Kidney (tissue), 14 donors: ENCODE data around the gene MSI2. TPM values are rescaled to one million over a fixed set of nuclear protein-coding genes. Genes with fewer than 3 reads are reported as not detected.

ENCODE experiments used
- DNase-seq, 5 donors: peaks; one replicate each; pipeline ENCODE4 v3.0.0-alpha.2; 2013 to 2020
- FAIRE-seq: peaks from 2 replicates; lab custom pipeline; 2012; peaks lifted over from hg19 to GRCh38; lab: Jason Lieb, UNC
- H3K27ac ChIP-seq, 2 donors: one replicate each; pipeline ENCODE4 v1.7.0; 2013; ENCODE audit warnings: low read depth in 2 of 2, low read length in 2 of 2, inconsistent platforms in 1 of 2
- H3K27me3 ChIP-seq: one replicate; pipeline ENCODE4 v1.7.1; 2013; ENCODE audit warnings: low read length, inconsistent platforms; ENCODE audit not compliant: control insufficient read depth, insufficient read depth
- H3K36me3 ChIP-seq, 3 donors: one replicate each; pipeline versions ENCODE4 v1.7.0 to v1.7.1; 2013; ENCODE audit warnings: low read length in 3 of 3, control low read depth in 1 of 3, inconsistent platforms in 1 of 3; ENCODE audit not compliant: insufficient read depth in 3 of 3, control insufficient read depth in 2 of 3
- H3K4me1 ChIP-seq, 3 donors: one replicate each; pipeline versions ENCODE4 v1.7.0 to v1.7.1; 2013; ENCODE audit warnings: low read length in 3 of 3, inconsistent platforms in 1 of 3, low read depth in 1 of 3; ENCODE audit not compliant: control insufficient read depth in 2 of 3, insufficient read depth in 2 of 3
- H3K4me3 ChIP-seq, 3 donors: one replicate each; pipeline versions ENCODE4 v1.7.0 to v1.8.1; 2013; ENCODE audit warnings: low read length in 3 of 3, control low read depth in 1 of 3, inconsistent platforms in 1 of 3
- H3K9ac ChIP-seq, 3 donors: one replicate each; pipeline versions ENCODE4 v1.7.0 to v1.7.1; 2013; ENCODE audit warnings: low read length in 3 of 3, control low read depth in 1 of 3, inconsistent platforms in 1 of 3
- H3K9me3 ChIP-seq, 3 donors: one replicate each; pipeline versions ENCODE4 v1.7.0 to v1.7.1; 2013; ENCODE audit warnings: low read length in 3 of 3, control low read depth in 1 of 3, inconsistent platforms in 1 of 3; ENCODE audit not compliant: control insufficient read depth in 2 of 3, insufficient read depth in 1 of 3
- intact Hi-C: fragments of 100-400 bp; cut with DNase I; formaldehyde crosslinking; loops from one replicate; pipeline ENCODE4 v1.11.1; 2022
- polyA plus RNA-seq: library from polyadenylated mRNA; stranded (reverse); fragments of 350-450 nt; fragmentation: Illumina TruSeq; extraction: RNeasy Lipid Tissue Mini Kit (QIAGEN cat#74804); gene quantifications from one replicate; pipeline ENCODE4 v1.2.3, GENCODE V29; 2014; ENCODE audit warnings: low read depth, low replicate concordance; ENCODE audit not compliant: insufficient read depth
- total RNA-seq: library from RNA; stranded (reverse); fragmentation: NEBNext Ultra II Directional; extraction: Animal tissue kit (Norgen Biotek cat#: 25700); gene quantifications from one replicate; pipeline ENCODE4 v1.2.1, GENCODE V29; 2021
- TF ChIP-seq, protein P1 (sequence below): IDR thresholded peaks from 3 replicates; pipeline ENCODE4 v1.5.1; 2012; ENCODE audit warnings: mild to moderate bottlenecking, moderate library complexity, borderline replicate concordance; ENCODE audit not compliant: insufficient read depth; ENCODE audit errors: extremely low read depth
- donor health status: control.
- donor health status: control.
- donor health status: control.
- donor health status: control.
- donor health status: control.
- donor health status: DM: yes; HTN: yes; CAD: no.
- donor health status: Normal renal cell carcinoma (clear cell type).

Gene MSI2
- total and polyA plus RNA-seq, 2 donors from 2014 or later = 69.2 to 151 TPM

DNA sequence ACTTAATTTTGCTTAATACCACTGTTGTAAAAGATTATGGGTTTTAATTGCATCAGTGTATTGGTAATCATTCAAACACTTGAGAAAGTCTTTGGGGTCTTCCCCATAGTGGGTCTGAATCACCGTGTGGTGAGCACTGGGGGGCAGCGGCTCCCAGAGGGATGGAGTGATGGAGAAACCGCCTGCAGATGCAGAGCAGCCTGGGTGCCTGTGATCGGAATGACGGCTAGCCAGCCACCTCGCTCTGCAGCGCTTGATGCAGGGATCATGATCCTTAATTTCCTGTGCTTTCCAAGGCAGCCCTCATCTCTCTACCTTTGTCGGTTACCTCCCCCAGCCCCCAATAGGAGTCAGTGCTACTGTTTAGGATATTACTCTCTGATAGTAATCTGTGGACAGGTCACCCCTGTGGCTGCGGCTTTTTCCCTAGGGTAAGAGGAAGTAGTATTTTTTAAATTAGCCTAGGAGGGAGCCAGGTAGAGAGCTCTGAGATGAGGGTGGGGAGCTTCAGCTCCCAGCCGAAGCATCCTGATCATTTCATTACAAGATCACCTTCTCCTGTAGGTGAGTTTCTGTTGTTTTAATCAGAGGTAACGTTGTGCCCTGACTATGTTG lies 135.6 kb downstream of the MSI2 start:
- FAIRE-seq (no peak), DNase-seq (no peak)
- no peak overlapping the region for H3K4me3 ChIP-seq
- intact Hi-C loops = no loop called here
- peak overlapping the region in 1 of 2 donors; percentile 8 for H3K27ac ChIP-seq
- peaks cover 14 to 28% (median 21%) of the 10 kb centered on the region in 3 donors for H3K4me1 ChIP-seq
- no peaks in the 10 kb centered on the region for H3K36me3 ChIP-seq
- peaks cover 0 to 5% (median 0%) of the 10 kb centered on the region in 3 donors for H3K9me3 ChIP-seq
- TF ChIP-seq, protein P1, sequence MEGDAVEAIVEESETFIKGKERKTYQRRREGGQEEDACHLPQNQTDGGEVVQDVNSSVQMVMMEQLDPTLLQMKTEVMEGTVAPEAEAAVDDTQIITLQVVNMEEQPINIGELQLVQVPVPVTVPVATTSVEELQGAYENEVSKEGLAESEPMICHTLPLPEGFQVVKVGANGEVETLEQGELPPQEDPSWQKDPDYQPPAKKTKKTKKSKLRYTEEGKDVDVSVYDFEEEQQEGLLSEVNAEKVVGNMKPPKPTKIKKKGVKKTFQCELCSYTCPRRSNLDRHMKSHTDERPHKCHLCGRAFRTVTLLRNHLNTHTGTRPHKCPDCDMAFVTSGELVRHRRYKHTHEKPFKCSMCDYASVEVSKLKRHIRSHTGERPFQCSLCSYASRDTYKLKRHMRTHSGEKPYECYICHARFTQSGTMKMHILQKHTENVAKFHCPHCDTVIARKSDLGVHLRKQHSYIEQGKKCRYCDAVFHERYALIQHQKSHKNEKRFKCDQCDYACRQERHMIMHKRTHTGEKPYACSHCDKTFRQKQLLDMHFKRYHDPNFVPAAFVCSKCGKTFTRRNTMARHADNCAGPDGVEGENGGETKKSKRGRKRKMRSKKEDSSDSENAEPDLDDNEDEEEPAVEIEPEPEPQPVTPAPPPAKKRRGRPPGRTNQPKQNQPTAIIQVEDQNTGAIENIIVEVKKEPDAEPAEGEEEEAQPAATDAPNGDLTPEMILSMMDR = no peak
- no peaks in the 10 kb centered on the region for H3K27me3 ChIP-seq
- no peak overlapping the region for H3K9ac ChIP-seq

DNA sequence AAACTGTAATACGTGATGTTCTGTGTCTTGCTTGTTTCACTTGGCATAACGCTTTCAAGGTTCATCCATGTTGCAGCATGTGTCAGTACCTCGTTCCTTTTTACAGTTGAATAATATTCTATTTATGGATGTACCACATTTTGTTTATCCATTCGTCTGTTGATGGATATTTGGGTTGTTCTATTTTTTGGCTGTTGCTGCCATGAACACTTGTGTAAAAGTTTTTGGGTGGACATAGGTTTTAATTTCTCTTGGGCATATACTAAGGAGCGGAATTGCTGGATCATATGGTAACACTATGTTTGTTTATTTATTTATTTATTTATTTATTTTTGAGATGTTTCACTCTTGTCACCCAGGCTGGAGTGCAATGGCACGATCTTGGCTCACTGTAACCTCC lies 137.0 kb downstream of the MSI2 start:
- no peaks in the 10 kb centered on the region for H3K36me3 ChIP-seq
- no peak for FAIRE-seq

DNA sequence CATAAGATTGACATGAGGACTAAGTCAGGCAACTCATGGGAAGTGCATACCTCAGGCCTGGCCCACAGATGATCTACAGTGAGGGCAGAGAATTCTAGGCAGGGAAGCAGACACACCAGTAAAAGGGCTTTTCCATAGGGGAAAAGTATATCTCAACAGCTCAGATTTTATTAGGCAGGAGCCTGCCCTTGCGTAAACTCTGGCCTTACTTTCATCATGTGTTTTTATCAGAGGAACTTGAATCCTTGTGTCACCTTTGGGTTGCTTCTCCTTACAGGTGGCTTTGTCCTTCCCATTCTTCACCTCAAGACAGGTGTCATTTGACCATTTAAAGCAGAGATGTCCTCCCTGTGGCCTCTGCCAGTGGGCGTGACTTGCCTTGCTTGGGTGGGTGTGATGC lies 138.1 kb downstream of the MSI2 start:
- no peak for DNase-seq
- Histone ChIP-seq H3K27ac (peak overlapping the region in 1 of 2 donors; percentile 3), H3K4me3 (no peak overlapping the region), H3K9ac (no peak overlapping the region), H3K4me1 (peaks cover 18 to 41% (median 28%) of the 10 kb centered on the region in 3 donors), H3K27me3 (no peaks in the 10 kb centered on the region), H3K36me3 (no peaks in the 10 kb centered on the region), H3K9me3 (peaks cover 0 to 5% (median 0%) of the 10 kb centered on the region in 3 donors)
- TF ChIP-seq, protein P1 = no peak
- intact Hi-C loops = no loop called here
- no peak for FAIRE-seq

More for the DNA sequence above, 137.0 kb downstream of the MSI2 start:
- no peak overlapping the region for H3K4me3 ChIP-seq
- no peak overlapping the region for H3K27ac ChIP-seq
- H3K27me3 ChIP-seq = no peaks in the 10 kb centered on the region
- intact Hi-C loops = no loop called here
- no peak for DNase-seq
- H3K4me1 ChIP-seq = peaks cover 18 to 41% (median 28%) of the 10 kb centered on the region in 3 donors
- TF ChIP-seq, protein P1 = no peak
- H3K9ac ChIP-seq = no peak overlapping the region
- peaks cover 0 to 5% (median 0%) of the 10 kb centered on the region in 3 donors for H3K9me3 ChIP-seq
